Measurements from ENCODE around the gene RGSL1. TPM values are rescaled to one million over a fixed set of nuclear protein-coding genes. Genes with fewer than 3 reads are reported as not detected.

The RGSL1 gene
- total RNA-seq, 1 donor from 2014 or later: not detected

DNA sequence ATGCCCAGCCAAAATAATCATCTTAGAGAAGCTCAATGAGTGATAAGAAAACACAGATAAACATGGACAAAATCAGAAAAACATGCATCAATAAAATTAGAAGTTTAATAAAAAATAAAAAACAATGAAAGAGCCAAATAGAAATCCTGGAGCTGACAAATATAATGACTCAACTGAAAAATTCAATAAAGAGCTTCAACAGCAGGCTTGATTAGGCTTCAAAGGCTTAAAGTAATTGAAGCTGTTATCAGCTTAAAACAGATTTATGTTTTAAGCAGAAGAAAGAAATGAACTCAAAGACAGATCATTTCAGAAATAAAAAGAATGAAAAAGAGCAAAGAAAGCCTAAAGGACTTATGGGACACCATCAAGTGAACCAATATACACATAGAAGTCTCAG is 28.3 kb downstream of the RGSL1 start:
- Histone ChIP-seq H3K27ac (ENCODE audit: low read depth, low read length) (no peak overlapping the region), H3K4me3 (ENCODE audit: low read length in 3 of 3) (no peak overlapping the region), H3K36me3 (ENCODE audit: control insufficient read depth in 3 of 3, insufficient read depth in 3 of 3, low read length in 3 of 3) (no peaks in the 10 kb centered on the region), H3K9me3 (ENCODE audit: control insufficient read depth in 3 of 3, low read length in 3 of 3) (peaks cover 0 to 4% (median 0%) of the 10 kb centered on the region in 3 donors), H3K4me1 (ENCODE audit: control insufficient read depth in 3 of 3, insufficient read depth in 3 of 3, low read length in 3 of 3) (no peaks in the 10 kb centered on the region), H3K27me3 (ENCODE audit: control insufficient read depth in 3 of 3, insufficient read depth in 3 of 3, low read length in 3 of 3) (peaks cover 0 to 3% (median 0%) of the 10 kb centered on the region in 3 donors), H3K9ac (ENCODE audit: low read depth in 1 of 3, low read length in 3 of 3) (no peak overlapping the region)

DNA sequence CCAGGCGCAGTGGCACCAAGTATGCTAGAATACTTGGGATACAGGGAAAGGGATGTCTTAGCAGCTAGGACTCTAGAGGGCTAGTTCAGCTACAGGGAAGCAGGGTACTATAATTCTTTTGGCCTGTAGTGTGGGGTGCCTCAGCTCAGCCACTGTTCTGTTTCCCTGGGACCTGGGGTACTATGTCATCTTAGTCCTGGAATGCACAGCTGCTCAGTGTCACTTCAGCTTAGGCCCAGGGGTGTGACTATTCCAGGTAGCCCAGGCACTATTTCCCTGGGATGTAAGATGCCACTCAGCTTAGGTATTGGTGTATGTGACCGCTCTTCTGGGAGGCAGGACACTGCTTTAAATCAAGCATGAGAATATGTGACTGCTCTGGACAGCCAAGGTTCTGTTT is 34.1 kb downstream of the RGSL1 start:
- Histone ChIP-seq H3K9me3 (ENCODE audit: control insufficient read depth in 3 of 3, low read length in 3 of 3) (no peaks in the 10 kb centered on the region), H3K9ac (ENCODE audit: low read depth in 1 of 3, low read length in 3 of 3) (no peak overlapping the region), H3K36me3 (ENCODE audit: control insufficient read depth in 3 of 3, insufficient read depth in 3 of 3, low read length in 3 of 3) (no peaks in the 10 kb centered on the region), H3K27ac (ENCODE audit: low read depth, low read length) (no peak overlapping the region), H3K27me3 (ENCODE audit: control insufficient read depth in 3 of 3, insufficient read depth in 3 of 3, low read length in 3 of 3) (no peaks in the 10 kb centered on the region), H3K4me3 (ENCODE audit: low read length in 3 of 3) (no peak overlapping the region), H3K4me1 (ENCODE audit: control insufficient read depth in 3 of 3, insufficient read depth in 3 of 3, low read length in 3 of 3) (no peaks in the 10 kb centered on the region)

DNA sequence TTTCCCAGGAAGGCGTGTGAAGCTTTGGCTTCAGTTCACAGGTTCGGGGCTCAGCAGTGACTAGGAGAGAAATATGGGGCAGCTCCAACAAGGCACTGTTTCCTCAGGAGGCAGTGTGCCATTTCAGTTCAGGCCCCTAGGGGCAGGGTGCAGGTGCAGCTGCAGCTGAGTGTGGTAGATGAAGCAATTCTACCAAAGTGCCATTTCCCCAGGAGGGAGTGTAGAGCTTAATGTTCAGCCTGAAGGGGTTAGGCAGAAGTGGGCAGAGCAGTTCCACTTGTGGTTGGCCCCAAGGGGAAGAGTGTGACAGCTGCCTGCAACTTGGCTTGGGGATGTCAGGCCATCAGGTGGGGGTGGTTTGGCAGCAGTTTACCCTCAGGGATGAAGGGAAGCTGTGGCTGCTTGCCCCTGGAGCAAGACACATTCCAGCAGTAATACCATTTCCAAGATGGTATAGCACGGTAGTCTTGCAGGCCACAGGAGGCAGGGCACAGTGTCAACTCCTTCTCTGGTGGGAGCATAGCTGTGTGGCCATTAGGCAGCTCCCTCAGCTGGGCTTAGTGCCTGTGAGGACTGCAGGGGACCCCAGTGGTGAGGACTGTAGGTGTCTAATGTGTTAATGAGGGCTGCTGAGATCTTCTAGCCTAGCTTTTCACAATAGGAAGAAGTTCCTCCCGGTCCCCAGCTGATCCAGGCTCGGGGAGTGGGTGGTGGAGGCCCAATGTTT is 34.7 kb downstream of the RGSL1 start:
- Histone ChIP-seq H3K9ac (ENCODE audit: low read depth in 1 of 3, low read length in 3 of 3) (no peak overlapping the region), H3K4me3 (ENCODE audit: low read length in 3 of 3) (no peak overlapping the region), H3K36me3 (ENCODE audit: control insufficient read depth in 3 of 3, insufficient read depth in 3 of 3, low read length in 3 of 3) (no peaks in the 10 kb centered on the region), H3K9me3 (ENCODE audit: control insufficient read depth in 3 of 3, low read length in 3 of 3) (no peaks in the 10 kb centered on the region), H3K27ac (ENCODE audit: low read depth, low read length) (no peak overlapping the region), H3K4me1 (ENCODE audit: control insufficient read depth in 3 of 3, insufficient read depth in 3 of 3, low read length in 3 of 3) (no peaks in the 10 kb centered on the region), H3K27me3 (ENCODE audit: control insufficient read depth in 3 of 3, insufficient read depth in 3 of 3, low read length in 3 of 3) (no peaks in the 10 kb centered on the region)

DNA sequence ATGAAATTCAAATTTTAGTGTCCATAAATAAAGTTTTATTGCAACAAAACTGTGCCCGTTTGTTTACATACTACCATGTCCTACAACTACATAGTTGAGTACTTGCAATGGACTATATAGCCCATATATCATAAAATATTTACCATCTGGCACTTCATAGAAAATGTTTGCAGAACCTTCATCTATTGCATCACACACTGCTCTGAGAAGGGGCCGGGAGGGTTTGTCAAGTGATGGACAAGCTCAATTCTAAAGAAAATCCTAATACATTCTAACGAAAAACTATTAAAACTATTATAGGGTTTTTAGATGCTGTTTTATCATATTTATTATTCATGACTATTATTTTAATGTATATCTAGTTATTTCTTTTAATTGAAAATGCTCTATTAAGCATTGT is 35.9 kb downstream of the RGSL1 start:
- no peaks in the 10 kb centered on the region for H3K36me3 ChIP-seq (ENCODE audit: control insufficient read depth in 3 of 3, insufficient read depth in 3 of 3, low read length in 3 of 3)
- no peaks in the 10 kb centered on the region for H3K27me3 ChIP-seq (ENCODE audit: control insufficient read depth in 3 of 3, insufficient read depth in 3 of 3, low read length in 3 of 3)
- no peak overlapping the region for H3K9ac ChIP-seq (ENCODE audit: low read depth in 1 of 3, low read length in 3 of 3)
- H3K4me1 ChIP-seq (ENCODE audit: control insufficient read depth in 3 of 3, insufficient read depth in 3 of 3, low read length in 3 of 3): no peaks in the 10 kb centered on the region
- H3K9me3 ChIP-seq (ENCODE audit: control insufficient read depth in 3 of 3, low read length in 3 of 3): no peaks in the 10 kb centered on the region
- no peak overlapping the region for H3K27ac ChIP-seq (ENCODE audit: low read depth, low read length)
- no peak overlapping the region for H3K4me3 ChIP-seq (ENCODE audit: low read length in 3 of 3)

DNA sequence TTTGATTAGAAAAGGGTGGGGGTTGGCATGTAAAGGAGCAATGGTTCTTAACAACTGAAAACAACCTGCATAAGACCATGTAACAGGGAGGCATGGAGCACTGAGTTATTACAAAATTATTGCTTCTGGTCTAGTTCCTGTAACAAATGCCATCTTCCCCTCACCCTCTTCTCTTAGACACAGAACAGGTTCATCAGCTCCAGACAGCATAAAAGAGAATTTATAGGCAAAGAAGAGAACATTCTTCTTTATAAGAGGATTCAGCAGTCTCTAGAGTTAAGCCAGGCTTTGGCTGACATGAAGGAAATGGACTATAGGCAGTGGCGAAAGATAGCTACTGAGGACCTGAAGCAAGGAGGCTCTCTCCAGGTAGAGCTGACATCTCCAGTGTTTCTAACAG is 38.9 kb downstream of the RGSL1 start:
- Histone ChIP-seq H3K4me3 (ENCODE audit: low read length in 3 of 3) (no peak overlapping the region), H3K27me3 (ENCODE audit: control insufficient read depth in 3 of 3, insufficient read depth in 3 of 3, low read length in 3 of 3) (no peaks in the 10 kb centered on the region), H3K36me3 (ENCODE audit: control insufficient read depth in 3 of 3, insufficient read depth in 3 of 3, low read length in 3 of 3) (no peaks in the 10 kb centered on the region), H3K27ac (ENCODE audit: low read depth, low read length) (no peak overlapping the region), H3K9me3 (ENCODE audit: control insufficient read depth in 3 of 3, low read length in 3 of 3) (no peaks in the 10 kb centered on the region), H3K9ac (ENCODE audit: low read depth in 1 of 3, low read length in 3 of 3) (no peak overlapping the region), H3K4me1 (ENCODE audit: control insufficient read depth in 3 of 3, insufficient read depth in 3 of 3, low read length in 3 of 3) (no peaks in the 10 kb centered on the region)

DNA sequence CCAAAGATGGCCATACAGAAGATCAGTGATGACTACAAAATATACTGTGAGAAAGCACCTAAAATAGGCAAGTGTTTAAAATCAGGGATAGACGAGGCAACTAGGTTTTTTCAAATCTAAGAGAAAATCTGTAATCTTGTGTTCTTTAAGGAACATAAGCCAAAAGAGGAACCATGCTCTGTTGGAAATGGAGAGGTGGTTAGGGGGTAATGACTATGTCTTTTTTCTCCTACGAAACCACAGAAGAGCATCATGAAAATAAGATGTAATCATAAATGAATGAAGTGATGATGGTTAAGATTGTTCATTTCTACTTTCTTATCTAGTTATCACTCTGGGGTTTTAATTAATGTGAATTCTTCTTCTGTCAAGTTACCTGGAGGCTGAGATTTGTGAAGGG is 43.1 kb downstream of the RGSL1 start:
- Histone ChIP-seq H3K4me1 (ENCODE audit: control insufficient read depth in 3 of 3, insufficient read depth in 3 of 3, low read length in 3 of 3) (no peaks in the 10 kb centered on the region), H3K4me3 (ENCODE audit: low read length in 3 of 3) (no peak overlapping the region), H3K36me3 (ENCODE audit: control insufficient read depth in 3 of 3, insufficient read depth in 3 of 3, low read length in 3 of 3) (no peaks in the 10 kb centered on the region), H3K9me3 (ENCODE audit: control insufficient read depth in 3 of 3, low read length in 3 of 3) (no peaks in the 10 kb centered on the region), H3K9ac (ENCODE audit: low read depth in 1 of 3, low read length in 3 of 3) (no peak overlapping the region), H3K27me3 (ENCODE audit: control insufficient read depth in 3 of 3, insufficient read depth in 3 of 3, low read length in 3 of 3) (no peaks in the 10 kb centered on the region), H3K27ac (ENCODE audit: low read depth, low read length) (no peak overlapping the region)

DNA sequence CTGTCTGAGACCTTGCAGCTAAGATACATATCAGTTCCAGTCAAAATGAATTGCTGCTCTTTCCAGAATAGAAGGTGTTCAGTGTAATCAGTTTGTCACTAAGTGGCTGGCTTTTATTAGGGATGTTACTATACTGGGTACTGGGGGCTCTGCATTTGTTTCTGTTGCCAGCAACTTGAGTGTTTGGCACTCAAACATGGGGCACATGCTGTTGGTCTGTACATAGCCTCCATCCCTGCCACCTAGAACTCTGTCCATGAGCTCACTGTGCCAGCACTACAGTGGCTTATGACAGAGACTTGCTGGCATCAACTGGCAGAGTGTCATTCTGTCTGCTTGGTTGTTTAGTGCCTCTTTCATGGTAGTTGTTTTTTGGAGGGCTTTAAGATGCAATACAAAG is 45.1 kb downstream of the RGSL1 start:
- Histone ChIP-seq H3K9ac (ENCODE audit: low read depth in 1 of 3, low read length in 3 of 3) (no peak overlapping the region), H3K4me3 (ENCODE audit: low read length in 3 of 3) (no peak overlapping the region), H3K27me3 (ENCODE audit: control insufficient read depth in 3 of 3, insufficient read depth in 3 of 3, low read length in 3 of 3) (no peaks in the 10 kb centered on the region), H3K4me1 (ENCODE audit: control insufficient read depth in 3 of 3, insufficient read depth in 3 of 3, low read length in 3 of 3) (no peaks in the 10 kb centered on the region), H3K36me3 (ENCODE audit: control insufficient read depth in 3 of 3, insufficient read depth in 3 of 3, low read length in 3 of 3) (no peaks in the 10 kb centered on the region), H3K9me3 (ENCODE audit: control insufficient read depth in 3 of 3, low read length in 3 of 3) (no peaks in the 10 kb centered on the region), H3K27ac (ENCODE audit: low read depth, low read length) (no peak overlapping the region)

DNA sequence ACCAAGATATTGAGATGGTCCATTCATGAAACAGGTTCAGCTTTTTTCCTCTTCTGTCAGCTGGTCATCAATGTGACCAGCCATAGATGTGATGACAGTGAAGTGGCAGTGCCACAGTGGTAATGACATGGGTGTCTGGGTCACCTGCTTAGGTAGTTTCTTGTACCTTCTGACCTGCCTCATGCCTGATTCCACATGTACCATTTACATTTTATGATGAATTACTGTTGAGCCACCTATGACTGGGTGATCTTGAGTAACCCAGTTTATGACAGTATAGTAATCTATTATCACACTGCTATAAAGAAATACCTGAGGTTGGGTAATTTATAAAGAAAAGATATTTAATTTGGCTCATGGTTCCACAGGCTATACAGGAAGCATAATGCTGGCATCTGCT is 45.7 kb downstream of the RGSL1 start:
- no peaks in the 10 kb centered on the region for H3K4me1 ChIP-seq (ENCODE audit: control insufficient read depth in 3 of 3, insufficient read depth in 3 of 3, low read length in 3 of 3)

DNA sequence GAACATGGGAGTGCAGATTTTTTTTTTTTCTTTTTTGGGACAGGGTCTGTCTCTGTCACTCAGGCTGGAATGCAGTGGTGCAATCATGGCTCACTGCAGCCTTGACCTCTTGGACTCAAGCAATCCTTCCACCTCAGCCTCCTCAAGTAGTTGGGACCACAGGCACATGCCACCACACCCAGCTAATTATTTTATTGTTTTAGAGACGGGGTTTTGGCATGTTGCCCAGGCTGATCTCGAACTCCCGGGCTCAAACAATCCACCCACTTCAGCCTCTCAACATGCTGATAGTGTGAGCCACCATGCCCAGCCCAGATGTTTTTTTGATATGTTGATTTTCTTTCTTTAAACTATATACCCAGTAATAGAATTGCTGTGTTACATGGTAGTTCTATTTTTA is 57.7 kb downstream of the RGSL1 start:
- no peaks in the 10 kb centered on the region for H3K36me3 ChIP-seq (ENCODE audit: control insufficient read depth in 3 of 3, insufficient read depth in 3 of 3, low read length in 3 of 3)
- no peaks in the 10 kb centered on the region for H3K27me3 ChIP-seq (ENCODE audit: control insufficient read depth in 3 of 3, insufficient read depth in 3 of 3, low read length in 3 of 3)
- no peak overlapping the region for H3K9ac ChIP-seq (ENCODE audit: low read depth in 1 of 3, low read length in 3 of 3)
- no peaks in the 10 kb centered on the region for H3K9me3 ChIP-seq (ENCODE audit: control insufficient read depth in 3 of 3, low read length in 3 of 3)
- no peaks in the 10 kb centered on the region for H3K4me1 ChIP-seq (ENCODE audit: control insufficient read depth in 3 of 3, insufficient read depth in 3 of 3, low read length in 3 of 3)
- H3K4me3 ChIP-seq (ENCODE audit: low read length in 3 of 3): no peak overlapping the region
- H3K27ac ChIP-seq (ENCODE audit: low read depth, low read length): no peak overlapping the region

More for the DNA sequence above, 45.7 kb downstream of the RGSL1 start:
- no peak overlapping the region for H3K4me3 ChIP-seq (ENCODE audit: low read length in 3 of 3)
- H3K9ac ChIP-seq (ENCODE audit: low read depth in 1 of 3, low read length in 3 of 3): no peak overlapping the region
- no peak overlapping the region for H3K27ac ChIP-seq (ENCODE audit: low read depth, low read length)
- H3K36me3 ChIP-seq (ENCODE audit: control insufficient read depth in 3 of 3, insufficient read depth in 3 of 3, low read length in 3 of 3): no peaks in the 10 kb centered on the region
- no peaks in the 10 kb centered on the region for H3K27me3 ChIP-seq (ENCODE audit: control insufficient read depth in 3 of 3, insufficient read depth in 3 of 3, low read length in 3 of 3)
- H3K9me3 ChIP-seq (ENCODE audit: control insufficient read depth in 3 of 3, low read length in 3 of 3): no peaks in the 10 kb centered on the region

DNA sequence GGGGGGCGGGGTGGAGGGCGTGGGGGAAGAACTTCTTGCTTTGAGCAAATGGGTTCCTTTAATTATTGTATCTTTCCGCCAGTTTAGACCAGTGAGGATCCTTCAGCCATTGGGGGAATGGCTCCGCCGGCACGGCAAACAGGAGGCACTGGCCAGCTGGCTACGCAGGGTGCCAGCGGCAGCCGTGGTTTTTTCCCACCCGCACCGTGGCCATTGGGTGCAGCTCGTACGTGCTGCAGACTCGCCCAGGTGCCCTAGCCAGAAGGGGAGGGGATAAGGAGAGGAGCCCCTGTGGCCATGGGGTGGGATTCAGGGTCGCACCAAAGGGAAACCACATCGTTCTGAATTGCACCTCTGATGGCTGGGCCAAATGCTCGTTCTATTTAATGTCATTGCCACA is 65.6 kb downstream of the RGSL1 start:
- no peaks in the 10 kb centered on the region for H3K36me3 ChIP-seq (ENCODE audit: control insufficient read depth in 3 of 3, insufficient read depth in 3 of 3, low read length in 3 of 3)
- H3K4me1 ChIP-seq (ENCODE audit: control insufficient read depth in 3 of 3, insufficient read depth in 3 of 3, low read length in 3 of 3): no peaks in the 10 kb centered on the region
- H3K4me3 ChIP-seq (ENCODE audit: low read length in 3 of 3): no peak overlapping the region
- peaks cover 0 to 2% (median 0%) of the 10 kb centered on the region in 3 donors for H3K9me3 ChIP-seq (ENCODE audit: control insufficient read depth in 3 of 3, low read length in 3 of 3)
- no peaks in the 10 kb centered on the region for H3K27me3 ChIP-seq (ENCODE audit: control insufficient read depth in 3 of 3, insufficient read depth in 3 of 3, low read length in 3 of 3)
- no peak overlapping the region for H3K9ac ChIP-seq (ENCODE audit: low read depth in 1 of 3, low read length in 3 of 3)
- no peak overlapping the region for H3K27ac ChIP-seq (ENCODE audit: low read depth, low read length)

Measured in skeletal muscle tissue (tissue), 4 donors.